COLO829 (cell line): Measurements from ENCODE around the gene SRA1.
"Not testable (repeated sequence)": the region's sequence is repeated elsewhere in the genome, so short reads cannot be mapped to it uniquely, and the experiment has no call there.

ENCODE experiments used
- DNase-seq: peaks from one replicate; pipeline ENCODE4 v3.0.0; 2012; ENCODE audit warnings: low spot score

The SRA1 gene

DNA sequence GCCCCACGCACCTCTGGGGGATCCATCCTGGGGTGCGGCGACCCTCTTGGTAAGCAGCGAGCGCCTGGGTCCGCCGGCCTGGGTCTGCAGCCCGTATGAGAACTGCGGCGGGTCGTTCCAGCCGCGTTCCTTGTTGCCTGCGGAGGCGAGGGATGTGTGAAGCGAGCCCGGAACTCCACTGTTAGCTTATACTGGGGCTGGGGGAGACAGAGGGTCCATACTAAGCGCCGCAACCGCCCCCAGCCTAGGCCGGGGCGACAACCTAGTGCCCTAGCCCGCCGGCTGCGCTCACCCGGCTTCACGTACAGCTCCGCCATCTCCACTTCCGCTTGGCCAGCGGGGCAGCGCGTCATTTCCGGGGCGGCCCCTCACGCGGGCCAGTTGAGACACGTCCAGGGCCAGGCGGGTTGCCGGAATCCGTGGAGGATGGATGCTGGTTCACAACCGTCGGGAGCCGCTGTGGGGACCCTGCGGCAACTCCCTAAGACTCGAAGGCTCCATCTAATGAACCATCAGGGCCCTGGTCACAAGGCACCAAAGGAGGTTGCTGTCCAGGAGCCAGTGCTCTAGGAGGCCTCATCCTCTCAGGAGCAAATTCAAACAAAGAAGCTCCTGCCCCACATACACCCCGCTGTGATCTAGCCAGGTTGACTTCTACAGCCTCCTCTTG, at the start of gene SRA1:
TSS of gene SRA1 (minus strand) at position 338 of the 670 bp plus-strand sequence. CDS start at position 317, 21 bp downstream.
- peak; percentile 76 for DNase-seq

DNA sequence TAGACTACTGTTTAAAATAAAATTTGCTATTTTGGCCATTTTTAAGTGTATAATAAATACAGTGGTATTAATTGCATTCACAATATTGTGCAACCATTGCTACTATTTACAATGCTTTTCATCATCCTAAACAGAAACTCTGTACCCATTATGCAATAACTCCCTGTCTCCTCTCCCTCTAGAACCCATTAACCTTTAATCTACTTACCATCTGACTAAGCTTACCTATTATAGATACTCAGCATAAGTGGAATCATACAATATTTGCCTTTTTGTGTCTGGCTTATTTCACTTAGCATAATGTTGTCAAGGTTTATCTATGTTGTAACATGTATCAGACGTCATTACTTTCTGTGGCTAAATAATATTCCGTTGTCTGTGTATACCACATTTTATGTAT, 49.8 kb upstream of the SRA1 start:
- DNase-seq, result no peak

DNA sequence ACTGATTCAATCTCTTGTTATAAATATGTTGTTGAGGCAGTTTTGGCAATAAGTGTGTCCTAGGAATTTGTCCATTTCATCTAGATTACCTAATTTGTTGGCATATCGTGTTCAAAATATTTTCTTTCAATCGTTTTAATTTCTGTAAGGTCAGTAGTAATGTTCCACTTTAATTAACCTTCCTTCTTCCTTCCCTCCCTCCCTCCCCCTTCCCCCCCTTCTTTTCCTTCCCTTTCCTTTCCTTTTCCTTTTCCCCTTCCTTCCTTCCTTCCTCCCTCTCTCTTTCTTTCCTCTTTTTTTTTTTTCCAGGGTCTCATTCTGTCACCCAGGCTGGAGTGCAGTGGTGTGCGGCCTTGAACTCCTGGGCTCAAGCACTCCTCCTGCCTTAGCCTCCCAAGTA, 48.6 kb upstream of the SRA1 start:
- no peak for DNase-seq

DNA sequence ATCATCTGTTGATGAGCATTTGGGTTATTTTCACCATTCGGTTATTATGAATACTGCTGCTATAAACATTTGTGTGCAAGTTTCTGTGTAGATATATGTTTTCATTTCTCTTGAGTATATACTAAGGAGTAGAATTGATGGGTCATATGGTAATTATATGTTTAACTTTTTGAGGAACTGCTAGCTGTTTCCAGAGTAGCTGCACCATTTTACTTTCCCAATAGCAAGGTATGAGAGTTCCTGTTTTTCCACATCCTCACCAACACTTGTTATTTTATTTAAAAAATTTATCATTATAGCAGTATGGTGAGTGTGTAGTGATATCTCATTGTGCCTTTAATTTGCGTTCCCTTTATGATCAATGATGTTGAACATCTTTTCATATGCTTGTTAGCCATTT, 46.5 kb upstream of the SRA1 start:
- DNase-seq, result no peak

DNA sequence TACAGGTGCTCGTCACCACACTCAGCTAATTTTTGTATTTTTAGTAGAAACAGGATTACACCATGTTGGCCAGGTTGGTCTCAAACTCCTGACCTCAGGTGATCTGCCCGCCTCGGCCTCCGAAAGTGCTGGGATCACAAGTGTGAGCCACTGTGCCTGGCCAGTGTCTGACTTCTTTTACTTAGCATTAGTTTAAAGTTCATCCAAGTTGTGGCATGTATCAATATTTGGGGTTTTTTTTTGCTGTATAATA, 46.1 kb upstream of the SRA1 start:
- not testable (repeated sequence) for DNase-seq

DNA sequence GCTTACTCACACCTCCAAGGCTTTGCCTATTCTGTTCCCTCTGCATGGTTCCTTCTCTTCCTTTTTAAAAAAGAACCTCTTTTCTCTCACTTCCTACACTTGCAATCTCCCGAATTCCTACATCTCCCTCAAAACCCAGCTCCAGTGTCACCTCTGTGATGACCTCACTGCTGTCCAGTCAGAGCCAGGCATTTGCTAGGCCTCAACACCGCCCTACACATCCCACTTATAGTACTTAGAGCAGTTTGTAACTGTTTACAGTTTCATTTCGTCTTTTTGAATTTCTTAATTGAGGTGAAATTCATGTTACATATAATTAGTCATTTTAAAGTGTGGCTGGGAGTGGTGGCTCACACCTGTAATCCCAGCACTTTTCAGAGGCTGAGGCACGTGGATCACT, 44.9 kb upstream of the SRA1 start:
- DNase-seq, result no peak

DNA sequence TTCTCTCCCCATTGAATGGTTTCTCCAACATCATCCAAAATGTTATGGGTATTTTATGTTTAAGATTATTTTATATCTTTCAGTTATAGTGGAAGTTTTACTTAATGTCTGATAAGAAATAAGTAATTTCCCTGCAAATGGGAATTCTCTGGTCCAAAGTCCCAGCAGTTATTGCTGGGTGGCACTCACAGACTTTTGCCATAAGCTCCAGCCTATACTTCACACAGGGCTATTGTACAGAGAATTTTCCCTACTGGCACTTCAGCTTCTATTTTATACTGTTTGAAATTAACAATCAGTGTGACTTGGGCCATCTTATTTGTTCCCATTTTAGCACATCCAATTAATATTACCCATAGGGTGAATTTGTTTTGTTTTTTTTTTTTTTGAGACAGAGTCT, 42.8 kb upstream of the SRA1 start:
- DNase-seq, result no peak

DNA sequence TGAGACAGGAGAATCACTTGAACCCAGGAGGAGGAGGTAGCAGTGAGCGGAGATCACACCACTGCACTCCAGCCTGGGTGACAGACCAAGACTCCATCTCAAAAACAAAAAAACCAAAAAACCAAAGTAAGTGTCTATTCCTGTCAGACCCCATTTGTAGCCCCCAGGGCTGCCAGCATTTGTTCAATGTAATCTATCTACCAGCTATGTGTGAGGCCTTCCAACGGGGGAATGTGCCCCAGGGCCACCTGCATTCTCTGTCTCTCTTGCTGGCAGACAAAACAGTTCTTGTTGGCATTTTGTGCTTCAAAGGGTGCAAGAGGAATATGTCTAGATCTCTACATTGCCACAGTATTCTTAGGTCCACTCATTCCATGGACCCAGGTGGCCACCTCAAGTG, 41.6 kb upstream of the SRA1 start:
- no peak for DNase-seq

DNA sequence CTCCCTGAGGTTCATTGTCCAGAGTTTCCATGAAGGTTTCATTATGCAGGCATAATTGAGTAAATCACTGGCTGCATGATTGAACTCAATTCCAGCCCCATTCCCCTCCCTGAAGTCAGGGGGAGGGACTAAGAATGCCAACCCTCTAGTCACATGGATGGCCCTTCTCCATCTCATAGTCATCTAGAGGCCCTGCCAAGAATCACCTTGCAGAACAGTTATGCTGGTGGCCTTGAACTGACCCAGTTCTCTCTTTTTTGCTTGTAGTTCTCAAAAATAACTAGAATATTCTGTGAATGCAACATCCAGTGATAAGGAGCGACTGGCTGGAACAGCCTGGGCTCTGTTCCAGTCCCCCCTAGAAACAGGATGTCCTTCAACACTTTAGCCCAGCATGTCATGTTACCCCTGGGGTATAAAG, 39.1 kb upstream of the SRA1 start:
- no peak for DNase-seq

DNA sequence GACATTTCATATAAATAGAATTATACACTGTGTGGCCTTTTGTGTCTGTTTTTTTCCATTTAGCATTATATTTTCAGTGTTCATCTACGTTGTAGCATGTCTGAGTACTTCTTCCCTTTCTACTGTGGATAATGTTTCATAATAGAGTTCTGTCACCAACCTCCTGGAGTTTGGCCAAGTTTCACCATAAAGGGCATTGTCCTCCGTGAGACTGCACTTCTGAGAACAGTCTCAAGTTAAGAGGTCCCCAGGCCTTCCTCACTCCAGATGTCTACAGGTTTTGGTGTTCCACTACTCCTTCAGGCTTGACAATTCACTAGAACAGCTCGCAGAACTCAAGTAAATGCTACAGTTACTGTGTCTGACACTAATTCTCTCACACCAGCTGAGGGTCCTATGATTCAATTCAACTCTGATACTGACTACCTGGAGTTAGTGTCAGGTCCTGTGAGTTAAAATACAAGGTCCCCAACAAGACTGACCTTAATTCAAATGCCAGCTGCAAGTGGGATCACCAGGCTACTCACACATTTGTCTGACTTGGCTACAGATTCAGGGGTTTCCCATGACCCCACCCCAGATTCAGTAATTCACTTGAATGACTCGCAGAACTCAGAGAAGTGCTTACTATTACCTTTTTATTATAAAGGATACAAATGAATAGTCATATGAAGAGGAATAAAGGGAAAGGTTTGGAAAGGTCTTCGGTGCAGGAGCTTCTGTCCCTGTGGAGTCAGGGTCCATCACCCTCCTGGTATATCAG, 38.4 kb upstream of the SRA1 start:
- DNase-seq, result no peak

DNA sequence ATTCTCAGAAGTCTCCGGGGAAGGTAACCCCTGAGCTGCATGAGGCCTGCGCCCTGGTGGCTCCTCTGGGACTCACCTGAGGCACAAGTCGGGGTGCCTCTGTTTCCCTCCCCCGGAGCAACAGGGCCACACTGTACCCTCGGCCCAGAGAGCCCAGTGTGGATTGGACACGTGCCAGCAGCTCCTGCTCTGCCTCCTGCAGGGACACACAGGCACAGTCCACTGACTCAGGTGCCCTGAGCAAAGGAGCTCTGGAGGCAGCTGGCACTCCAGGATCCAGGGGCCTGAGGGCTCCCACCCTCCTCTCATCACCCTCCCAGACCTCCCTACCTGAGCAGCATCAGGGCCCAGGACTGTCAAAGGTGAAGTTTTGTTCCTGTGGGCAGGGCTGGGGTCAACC, 36.9 kb upstream of the SRA1 start:
- DNase-seq, result no peak

DNA sequence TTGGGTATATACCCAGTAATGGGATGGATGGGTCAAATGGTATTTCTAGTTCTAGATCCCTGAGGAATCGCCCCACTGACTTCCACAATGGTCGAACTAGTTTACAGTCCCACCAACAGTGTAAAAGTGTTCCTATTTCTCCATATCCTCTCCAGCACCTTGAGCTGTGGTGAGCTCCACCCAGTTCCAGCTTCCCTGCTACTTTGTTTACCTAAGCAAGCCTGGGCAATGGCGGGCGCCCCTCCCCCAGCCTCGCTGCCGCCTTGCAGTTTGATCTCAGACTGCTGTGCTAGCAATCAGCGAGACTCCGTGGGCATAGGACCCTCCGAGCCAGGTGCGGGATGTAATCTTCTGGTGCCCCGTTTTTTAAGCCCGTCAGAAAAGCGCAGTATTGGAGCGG, 35.8 kb upstream of the SRA1 start:
- DNase-seq, result not testable (repeated sequence)

DNA sequence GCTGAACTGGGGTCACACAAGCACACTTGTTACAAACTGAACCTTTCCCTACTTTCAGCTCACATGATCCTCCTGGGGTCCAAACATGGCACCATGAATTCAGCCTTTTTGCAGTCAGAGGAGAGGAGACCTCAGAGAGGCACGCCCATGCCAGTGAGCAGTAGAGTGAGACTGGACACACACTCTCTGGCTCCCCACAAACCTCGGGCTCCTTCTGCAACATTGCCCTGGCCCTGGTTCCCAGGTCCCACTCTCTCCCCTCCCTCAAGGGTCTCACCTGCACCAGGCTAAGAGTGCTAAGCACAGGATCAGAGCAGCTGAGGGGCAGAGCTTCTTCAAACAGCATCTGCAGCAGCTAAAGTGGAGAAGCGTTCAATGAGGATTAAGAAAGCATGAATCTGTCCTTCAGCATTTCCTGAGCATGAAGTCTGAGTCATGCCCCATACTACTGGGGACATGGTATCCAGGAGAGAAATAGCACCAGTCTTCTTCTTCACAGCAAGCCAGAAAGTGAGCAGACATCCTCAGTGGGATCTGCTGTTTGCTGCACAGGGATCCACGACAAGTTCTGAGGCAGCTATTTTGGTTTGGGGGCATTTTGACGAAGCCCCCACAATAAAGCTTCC, 34.6 kb upstream of the SRA1 start:
- no peak for DNase-seq

DNA sequence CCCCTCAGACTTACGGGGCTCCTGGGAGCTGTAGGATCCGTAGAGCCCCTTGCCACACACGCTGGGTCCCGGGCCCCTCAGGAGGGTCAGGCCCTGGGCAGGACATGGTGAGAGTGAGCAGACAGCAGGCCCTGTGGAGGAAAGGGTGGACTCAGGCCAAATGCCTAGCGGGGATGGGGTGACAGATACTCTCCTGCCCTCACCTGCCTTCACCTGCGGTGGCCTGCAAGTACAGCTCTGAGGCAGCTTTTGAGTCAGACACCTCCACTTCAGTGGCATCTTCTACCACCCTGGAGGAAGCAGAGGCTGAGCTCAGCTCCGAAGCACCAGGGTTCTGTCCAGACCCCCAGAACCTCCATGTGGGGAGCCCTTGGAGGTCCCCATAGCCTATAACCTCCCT, 33.6 kb upstream of the SRA1 start:
- no peak for DNase-seq

DNA sequence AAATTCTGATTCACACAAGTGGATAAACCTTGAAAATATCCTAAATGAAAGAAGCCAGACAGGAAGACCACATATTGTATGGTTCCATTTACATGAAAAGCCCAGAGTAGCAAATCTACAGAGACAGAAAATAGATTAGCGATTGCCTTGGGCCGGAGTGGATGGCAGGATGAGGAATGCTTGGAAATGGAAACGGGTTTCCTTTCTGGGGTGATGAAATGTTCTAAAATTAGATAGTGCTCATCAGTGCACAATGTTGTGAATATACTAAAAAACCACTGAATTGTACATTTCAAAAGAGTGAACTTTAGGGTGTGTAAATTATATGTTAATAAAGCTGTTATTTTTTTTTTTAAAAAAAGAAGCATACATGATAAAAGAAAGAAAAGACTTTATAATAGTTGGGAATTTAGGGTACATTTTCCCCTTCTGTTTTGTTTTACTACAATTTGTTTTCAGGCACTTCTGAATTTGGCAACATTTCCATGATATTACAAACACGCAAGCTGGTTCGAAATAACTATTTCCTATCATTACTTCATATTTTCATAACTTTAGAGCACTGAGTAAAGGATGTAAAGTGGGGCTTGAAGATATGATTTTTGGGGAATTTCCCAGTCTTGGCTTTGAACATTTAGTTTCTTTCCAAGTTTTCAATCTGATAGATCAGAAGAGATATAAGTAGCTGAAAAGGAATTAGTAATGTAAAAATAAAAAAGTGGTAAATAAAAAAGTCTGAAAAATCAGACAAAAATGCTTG, 31.2 kb upstream of the SRA1 start:
- no peak for DNase-seq

DNA sequence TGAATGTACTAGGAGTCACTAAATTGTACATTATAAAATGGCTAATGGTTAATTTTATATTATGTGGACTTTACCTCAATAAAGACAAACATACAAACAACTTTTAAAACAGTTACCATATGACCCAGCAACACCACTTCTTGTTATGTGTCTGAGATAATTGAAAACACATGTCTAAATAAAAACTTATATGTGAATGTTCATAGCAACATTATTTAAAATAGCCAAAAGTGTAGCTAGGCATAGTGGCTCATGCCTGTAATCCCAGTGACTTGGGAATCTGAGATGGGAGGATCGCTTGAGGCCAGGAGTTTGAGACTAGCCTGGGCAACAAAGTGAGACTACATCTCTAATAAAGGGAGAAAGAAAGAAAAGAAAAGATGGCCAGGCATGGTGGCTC, 30.2 kb upstream of the SRA1 start:
- DNase-seq, result no peak

DNA sequence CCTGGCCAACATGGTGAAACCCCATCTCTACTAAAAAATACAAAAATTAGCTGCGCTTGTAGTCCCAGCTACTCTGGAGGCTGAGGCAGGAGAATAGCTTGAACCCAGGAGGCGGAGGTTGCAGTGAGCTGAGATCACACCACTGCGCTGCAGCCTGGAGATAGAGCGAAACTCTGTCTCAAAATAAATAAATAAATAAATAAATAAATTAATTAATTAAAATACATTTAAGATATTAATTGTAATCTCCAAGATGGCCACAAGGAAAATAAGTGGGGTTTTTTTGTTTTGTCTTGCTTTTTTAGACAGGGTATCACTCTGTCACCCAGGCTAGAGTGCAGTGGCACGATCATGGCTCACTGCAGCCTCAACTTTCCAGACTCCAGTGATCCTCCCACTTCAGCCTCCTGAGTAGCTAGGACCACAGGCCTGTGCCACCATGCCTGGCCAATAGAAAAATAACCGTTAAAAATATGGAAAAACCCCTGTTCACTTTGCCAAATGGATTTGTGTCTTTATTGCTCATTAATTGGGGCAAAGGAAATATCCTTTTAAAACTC, 22.0 kb upstream of the SRA1 start:
- DNase-seq, result not testable (repeated sequence)

DNA sequence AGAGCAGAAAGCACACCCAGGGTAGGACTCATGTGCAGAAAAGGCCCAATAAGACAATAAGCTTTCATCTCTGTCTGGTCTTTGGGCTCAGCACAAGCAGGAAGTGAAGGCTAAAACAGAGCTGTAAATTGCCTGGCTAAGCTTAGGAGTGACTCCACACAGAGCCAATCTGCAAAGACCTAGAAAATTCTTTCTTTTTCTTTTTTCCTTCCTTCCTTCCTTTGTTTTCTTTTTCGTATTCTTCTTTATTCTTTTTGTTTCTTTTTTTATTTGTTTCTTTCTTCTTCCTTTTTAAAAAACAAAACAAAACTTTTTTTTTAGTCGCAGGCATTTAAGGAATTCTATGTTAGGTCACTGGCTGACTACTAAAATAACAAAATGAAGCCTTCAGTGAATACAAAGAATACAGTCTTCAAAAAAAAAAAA, 19.5 kb upstream of the SRA1 start:
- no peak for DNase-seq

DNA sequence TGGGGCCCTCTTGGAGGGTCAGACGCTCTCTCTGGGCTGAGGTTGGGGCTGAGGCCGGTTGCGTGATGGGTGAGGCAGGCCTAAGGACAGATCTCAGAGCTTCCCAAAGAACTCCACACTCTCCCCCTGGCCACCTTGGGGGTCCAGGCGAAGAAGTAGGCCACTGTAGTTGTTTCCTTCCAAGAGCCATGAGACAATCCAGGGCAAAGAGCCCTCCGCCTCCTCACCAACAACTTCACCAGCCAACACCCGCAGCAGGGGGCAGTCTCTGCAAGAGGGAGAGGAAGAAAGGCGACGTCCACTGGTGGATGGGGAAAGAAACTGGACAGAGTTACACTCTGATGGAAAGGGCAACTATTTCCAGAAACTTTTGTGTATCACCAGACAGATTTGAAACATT, 18.0 kb upstream of the SRA1 start:
- no peak for DNase-seq

DNA sequence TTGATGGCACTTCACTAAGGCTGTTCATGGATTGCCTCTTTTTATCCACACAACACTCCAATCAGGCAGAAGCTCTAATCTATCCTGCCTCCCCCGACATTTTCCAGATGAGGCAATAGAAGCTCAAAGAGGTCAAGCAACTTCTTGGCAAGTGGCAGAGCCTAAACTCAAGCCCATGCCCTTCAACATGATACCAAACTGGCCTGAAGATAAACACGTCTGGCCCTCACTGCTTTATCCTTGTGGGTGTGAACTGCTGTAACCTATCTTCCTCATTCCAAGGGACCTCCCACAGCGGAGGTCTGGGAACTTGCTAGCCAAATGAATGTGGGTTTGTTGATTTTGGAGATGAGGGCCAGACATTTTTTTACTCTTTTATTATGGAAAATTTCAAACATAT, 16.9 kb upstream of the SRA1 start:
- DNase-seq, result no peak

DNA sequence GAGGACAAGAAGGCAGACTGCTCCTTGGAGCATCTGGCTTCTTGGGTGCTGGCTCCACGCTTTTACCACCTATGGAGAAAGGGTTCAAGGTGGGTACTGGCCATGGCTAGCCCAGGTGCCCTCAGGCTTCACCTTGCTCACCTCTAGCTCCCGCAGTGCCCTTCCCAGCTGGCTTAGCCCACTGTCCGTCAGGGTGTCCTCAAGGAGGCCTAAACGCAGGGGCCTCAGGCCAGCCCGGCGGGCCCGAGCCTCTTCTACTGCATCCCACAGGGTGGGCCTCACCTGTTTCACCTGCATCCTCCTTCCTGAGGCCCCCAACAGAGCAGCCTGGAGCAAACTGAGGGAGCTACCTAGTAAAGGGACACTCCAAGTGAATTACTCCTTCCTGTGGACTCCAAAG, 16.4 kb upstream of the SRA1 start:
- no peak for DNase-seq

DNA sequence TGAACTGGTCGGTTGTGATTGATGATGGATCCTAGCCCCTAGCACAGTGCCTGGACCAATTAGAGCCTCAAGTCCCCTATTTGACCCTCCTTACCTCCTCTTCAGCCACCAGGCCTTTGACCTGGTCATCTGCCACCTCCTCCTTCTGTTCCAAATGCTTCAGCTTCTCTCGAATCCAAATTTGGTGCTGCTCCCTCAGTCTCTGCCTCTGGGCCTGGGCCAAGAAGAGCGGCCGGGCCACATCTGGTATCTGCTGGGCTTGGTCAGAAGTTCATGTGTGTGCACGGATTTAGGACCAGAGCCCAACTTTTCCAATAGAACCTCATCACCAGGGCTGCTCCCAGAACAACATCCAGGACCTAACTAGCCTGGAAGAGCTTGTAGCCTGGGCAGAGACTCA, 13.8 kb upstream of the SRA1 start:
- no peak for DNase-seq

DNA sequence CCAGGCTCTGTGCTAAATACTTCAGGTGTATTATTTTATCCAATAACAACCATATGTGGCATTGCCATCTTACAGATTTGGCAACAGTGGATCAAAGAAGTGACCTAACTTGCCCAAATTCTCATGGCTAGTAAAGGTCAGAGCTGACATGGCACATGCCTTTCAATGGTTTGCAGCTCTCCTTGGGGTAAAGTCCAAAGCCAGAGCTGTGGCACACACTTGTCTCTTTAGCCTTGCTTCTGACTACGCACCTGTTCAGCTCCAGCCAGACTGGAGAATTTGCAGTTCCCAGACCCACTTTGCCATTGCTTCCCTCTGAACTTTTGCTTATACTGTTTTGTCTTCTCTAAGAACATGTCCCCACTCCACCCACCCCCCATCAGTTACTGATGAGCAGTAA, 13.2 kb upstream of the SRA1 start:
- DNase-seq, result no peak
